GM12891 (cell line): Measurements from ENCODE around the gene VPS35L.

Source experiments
- PAX5 ChIP-seq: IDR thresholded peaks from 2 replicates; pipeline ENCODE4 v1.6.1; 2011; ENCODE audit warnings: low read length, moderate library complexity, mild to moderate bottlenecking; ENCODE audit not compliant: insufficient read depth, severe bottlenecking
- POLR2A ChIP-seq: IDR thresholded peaks from 2 replicates; pipeline ENCODE4 v1.6.1; 2011; ENCODE audit warnings: low read depth, low read length, control low read depth
- POLR2AphosphoS5 ChIP-seq: IDR thresholded peaks from 2 replicates; pipeline ENCODE4 v1.6.1; 2011; ENCODE audit warnings: low read depth, low read length, control low read depth
- POU2F2 ChIP-seq: IDR thresholded peaks from 2 replicates; pipeline ENCODE4 v1.6.1; 2011; ENCODE audit warnings: low read depth, mild to moderate bottlenecking, control low read depth, low read length, moderate library complexity
- SPI1 ChIP-seq: IDR thresholded peaks from 2 replicates; pipeline ENCODE4 v1.6.1; 2011; ENCODE audit warnings: low read depth, low read length, control low read depth
- TAF1 ChIP-seq: IDR thresholded peaks from 2 replicates; pipeline ENCODE4 v1.6.1; 2011; ENCODE audit warnings: low read depth, low read length, control low read depth

- TF ChIP-seq POLR2A (no peak), POLR2AphosphoS5 (no peak), TAF1 (no peak), PAX5 (no peak), POU2F2 (no peak), SPI1 (no peak)
These were observed 145.6 kb downstream of the VPS35L start for GRCh38 chr16:19701091-19701490.
